Measurements from ENCODE around the gene ZNF664. TPM values are rescaled to one million over a fixed set of nuclear protein-coding genes. Genes with fewer than 3 reads are reported as not detected.
"Not testable (repeated sequence)": the region's sequence is repeated elsewhere in the genome, so short reads cannot be mapped to it uniquely, and the experiment has no call there.

ZNF664 gene
- total and polyA plus RNA-seq, 8 donors: 16.5 to 224 (median 59.3) TPM

DNA sequence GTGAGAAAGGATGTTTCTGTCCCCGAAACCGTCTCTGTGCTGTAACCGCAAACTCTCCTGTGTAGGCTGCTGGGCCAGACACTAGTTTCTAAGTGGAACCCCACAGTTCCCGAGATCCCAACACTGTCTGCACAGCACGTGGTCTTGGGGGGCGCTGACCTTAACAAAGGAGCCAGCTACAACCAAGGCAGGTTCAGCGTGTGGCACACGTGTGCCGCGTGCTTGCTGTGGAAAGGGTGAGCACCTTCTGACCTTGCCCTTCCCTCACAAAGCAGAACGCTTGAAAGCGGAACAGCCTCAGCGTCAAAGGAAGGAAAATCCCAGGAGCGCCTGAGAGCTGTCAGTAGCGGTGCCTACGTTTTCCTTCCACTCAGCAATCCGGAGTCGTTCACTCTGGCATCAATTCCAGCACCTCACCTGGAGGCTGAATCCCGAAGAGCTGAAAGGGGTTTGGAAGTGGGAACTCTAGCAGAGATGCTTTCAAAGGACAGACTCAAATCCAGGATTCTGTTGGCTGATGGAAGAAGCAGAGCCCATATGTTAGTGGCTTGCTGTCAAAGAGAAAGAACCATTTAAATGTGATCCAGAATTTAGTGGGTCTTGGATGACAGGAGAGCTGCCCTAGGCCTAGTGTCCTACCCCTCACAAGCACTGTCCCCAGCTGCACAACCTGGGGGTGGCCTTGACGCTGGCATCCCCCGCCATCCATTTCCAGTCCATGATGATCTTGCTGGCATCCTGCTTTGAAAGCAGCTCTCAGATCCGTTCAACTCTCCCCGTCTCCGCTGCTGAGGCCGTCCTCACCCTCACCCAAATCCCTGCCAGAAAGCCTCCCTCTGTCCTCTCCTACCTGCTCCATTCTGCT is 27.5 kb upstream of the ZNF664 start:
- H3K27ac ChIP-seq: no peak overlapping the region
- intact Hi-C loops (cut with DNase I; ENCODE audit: low total_unique reads): no loop called here

DNA sequence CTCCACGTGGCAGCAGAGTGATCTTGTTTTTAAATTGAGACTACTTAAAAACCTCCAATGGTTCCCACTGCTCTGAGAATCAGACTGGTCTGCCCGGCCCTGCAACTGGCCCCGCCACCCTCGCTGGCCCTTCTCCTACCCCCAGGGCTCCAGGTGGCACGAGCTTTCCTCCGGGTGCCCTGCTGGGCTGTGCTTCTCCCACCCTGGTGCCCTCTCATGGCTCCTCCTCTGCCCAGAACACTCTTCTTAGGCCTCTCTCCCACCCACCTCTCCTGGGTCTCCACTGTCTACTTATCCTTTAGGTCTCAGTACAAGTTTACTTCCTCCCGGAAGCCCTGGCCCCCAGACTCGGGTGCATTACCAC is 26.9 kb upstream of the ZNF664 start:
- no peak for TF ChIP-seq EP300 (IDR thresholded peaks at IDR 0.05)
- no peak for TF ChIP-seq POLR2AphosphoS5 (IDR thresholded peaks at IDR 0.05)
- no peak for TF ChIP-seq POLR2A (IDR thresholded peaks at IDR 0.05)
- TF ChIP-seq, protein P1, sequence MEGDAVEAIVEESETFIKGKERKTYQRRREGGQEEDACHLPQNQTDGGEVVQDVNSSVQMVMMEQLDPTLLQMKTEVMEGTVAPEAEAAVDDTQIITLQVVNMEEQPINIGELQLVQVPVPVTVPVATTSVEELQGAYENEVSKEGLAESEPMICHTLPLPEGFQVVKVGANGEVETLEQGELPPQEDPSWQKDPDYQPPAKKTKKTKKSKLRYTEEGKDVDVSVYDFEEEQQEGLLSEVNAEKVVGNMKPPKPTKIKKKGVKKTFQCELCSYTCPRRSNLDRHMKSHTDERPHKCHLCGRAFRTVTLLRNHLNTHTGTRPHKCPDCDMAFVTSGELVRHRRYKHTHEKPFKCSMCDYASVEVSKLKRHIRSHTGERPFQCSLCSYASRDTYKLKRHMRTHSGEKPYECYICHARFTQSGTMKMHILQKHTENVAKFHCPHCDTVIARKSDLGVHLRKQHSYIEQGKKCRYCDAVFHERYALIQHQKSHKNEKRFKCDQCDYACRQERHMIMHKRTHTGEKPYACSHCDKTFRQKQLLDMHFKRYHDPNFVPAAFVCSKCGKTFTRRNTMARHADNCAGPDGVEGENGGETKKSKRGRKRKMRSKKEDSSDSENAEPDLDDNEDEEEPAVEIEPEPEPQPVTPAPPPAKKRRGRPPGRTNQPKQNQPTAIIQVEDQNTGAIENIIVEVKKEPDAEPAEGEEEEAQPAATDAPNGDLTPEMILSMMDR (IDR thresholded peaks at IDR 0.05): no peak
- DNase-seq: no peak
- WGBS, 5 donors: 77 to 88% (median 85%) methylated on average over 8 of the region's 8 CpGs
- no peaks in the 10 kb centered on the region for H3K27me3 ChIP-seq
- H3K9me3 ChIP-seq: peaks cover 0 to 5% (median 0%) of the 10 kb centered on the region in 4 donors
- H3K4me1 ChIP-seq: peaks cover 0 to 37% (median 10%) of the 10 kb centered on the region in 4 donors
- peaks cover 23 to 59% (median 46%) of the 10 kb centered on the region in 4 donors for H3K36me3 ChIP-seq
- H3K27ac ChIP-seq: no peak overlapping the region
- intact Hi-C loops (cut with DNase I; ENCODE audit: low total_unique reads): no loop called here
- no peak overlapping the region for H3K4me3 ChIP-seq

More for the DNA sequence above, 27.5 kb upstream of the ZNF664 start:
- Histone ChIP-seq H3K27me3 (no peaks in the 10 kb centered on the region), H3K36me3 (peaks cover 23 to 65% (median 52%) of the 10 kb centered on the region in 4 donors), H3K4me3 (no peak overlapping the region), H3K9me3 (peaks cover 0 to 5% (median 0%) of the 10 kb centered on the region in 4 donors), H3K4me1 (peaks cover 0 to 31% (median 9%) of the 10 kb centered on the region in 4 donors)
- WGBS, 5 donors: 86 to 91% (median 89%) methylated on average over 25 of the region's 25 CpGs
- TF ChIP-seq POLR2A (IDR thresholded peaks at IDR 0.05) (no peak), POLR2AphosphoS5 (IDR thresholded peaks at IDR 0.05) (no peak), EP300 (IDR thresholded peaks at IDR 0.05) (no peak)
- TF ChIP-seq, protein P1 (IDR thresholded peaks at IDR 0.05): no peak
- DNase-seq: no peak

DNA sequence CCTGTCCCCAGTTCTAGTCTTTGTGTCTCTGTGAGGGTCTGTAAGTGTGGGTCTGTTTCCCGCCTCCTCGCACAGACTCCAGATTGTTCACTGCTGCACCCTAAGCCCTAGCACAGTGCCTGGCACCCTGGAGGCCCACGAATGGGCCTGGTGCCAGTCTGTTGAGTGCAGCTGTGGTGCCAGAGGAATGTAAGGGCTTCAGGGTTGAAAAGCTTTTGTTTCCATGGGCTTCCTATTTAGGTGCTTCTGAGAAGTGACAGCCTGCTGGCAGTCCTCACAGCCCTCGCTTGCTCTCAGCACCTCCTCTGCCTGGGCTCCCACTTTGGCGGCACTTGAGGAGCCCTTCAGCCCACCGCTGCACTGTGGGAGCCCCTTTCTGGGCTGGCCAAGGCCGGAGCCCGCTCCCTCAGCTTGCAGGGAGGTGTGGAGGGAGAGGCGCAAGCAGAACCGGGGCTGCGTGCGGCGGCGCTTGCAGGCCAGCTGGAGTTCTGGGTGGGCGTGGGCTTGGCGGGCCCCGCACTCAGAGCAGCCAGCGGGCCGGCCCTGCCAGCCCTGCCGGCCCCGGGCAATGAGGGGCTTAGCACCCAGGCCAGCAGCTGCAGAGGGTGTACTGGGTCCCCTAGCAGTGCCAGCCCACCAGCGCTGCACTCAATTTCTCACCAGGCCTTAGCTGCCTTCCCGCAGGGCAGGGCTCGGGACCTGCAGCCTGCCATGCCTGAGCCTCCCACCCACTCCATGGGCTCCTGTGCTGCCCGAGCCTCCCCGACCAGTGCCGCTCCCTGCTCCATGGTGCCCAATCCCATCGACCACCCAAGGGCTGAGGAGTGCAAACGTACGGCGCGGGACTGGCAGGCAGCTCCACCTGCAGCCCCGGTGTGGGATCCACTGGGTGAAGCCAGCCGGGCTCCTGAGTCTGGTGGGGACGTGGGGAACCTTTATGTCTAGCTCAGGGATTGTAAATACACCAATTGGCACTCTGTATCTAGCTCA is 26.2 kb upstream of the ZNF664 start:
- peaks cover 4 to 43% (median 16%) of the 10 kb centered on the region in 4 donors for H3K4me1 ChIP-seq
- H3K27ac ChIP-seq; DNase-seq; H3K4me3 ChIP-seq; H3K9me3 ChIP-seq; intact Hi-C loops (cut with DNase I; ENCODE audit: low total_unique reads); H3K27me3 ChIP-seq: not testable (repeated sequence)
- H3K36me3 ChIP-seq: peaks cover 17 to 52% (median 39%) of the 10 kb centered on the region in 4 donors
- WGBS, 5 donors: 92 to 96% (median 94%) methylated on average over 15 to 34 of the region's 35 CpGs

DNA sequence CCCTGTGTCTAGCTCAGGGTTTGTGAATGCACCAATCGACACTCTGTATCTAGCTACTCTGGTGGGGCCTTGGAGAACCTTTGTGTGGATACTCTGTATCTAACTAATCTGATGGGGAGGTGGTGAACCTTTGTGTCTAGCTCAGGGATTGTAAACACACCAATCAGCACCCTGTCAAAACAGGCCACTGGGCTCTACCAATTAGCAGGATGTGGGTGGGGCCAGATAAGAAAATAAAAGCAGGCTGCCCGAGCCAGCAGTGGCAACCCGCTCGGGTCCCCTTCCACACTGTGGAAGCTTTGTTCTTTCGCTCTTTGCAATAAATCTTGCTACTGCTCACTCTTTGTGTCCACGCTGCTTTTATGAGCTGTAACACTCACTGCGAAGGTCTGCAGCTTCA is 25.5 kb upstream of the ZNF664 start:
- H3K9me3 ChIP-seq; intact Hi-C loops (cut with DNase I; ENCODE audit: low total_unique reads): not testable (repeated sequence)
- WGBS, 5 donors: 53 to 76% (median 61%) methylated on average over 6 to 7 of the region's 7 CpGs

GRCh38 chr12:123948401-123948795 is 24.6 kb upstream of the ZNF664 start:
- Histone ChIP-seq H3K36me3 (peaks cover 3 to 36% (median 23%) of the 10 kb centered on the region in 4 donors), H3K27me3 (no peaks in the 10 kb centered on the region), H3K9me3 (no peaks in the 10 kb centered on the region), H3K4me1 (peaks cover 10 to 52% (median 26%) of the 10 kb centered on the region in 4 donors), H3K4me3 (no peak overlapping the region), H3K27ac (no peak overlapping the region)
- no peak for DNase-seq
- intact Hi-C loops (cut with DNase I; ENCODE audit: low total_unique reads): no loop called here
- WGBS, 5 donors: 93 to 97% (median 96%) methylated on average over 11 of the region's 11 CpGs
- no peak for TF ChIP-seq EP300 (IDR thresholded peaks at IDR 0.05)
- TF ChIP-seq, protein P1 (IDR thresholded peaks at IDR 0.05): no peak

More for the DNA sequence above, 25.5 kb upstream of the ZNF664 start:
- not testable (repeated sequence) for H3K27me3 ChIP-seq, DNase-seq, H3K4me3 ChIP-seq, H3K27ac ChIP-seq
- H3K36me3 ChIP-seq: peaks cover 10 to 45% (median 32%) of the 10 kb centered on the region in 4 donors
- H3K4me1 ChIP-seq: peaks cover 10 to 51% (median 23%) of the 10 kb centered on the region in 4 donors
